Measurements from ENCODE around the gene ANKRD1.

ANKRD1 gene
- total RNA-seq = 0 reads per million in 3 donors

DNA sequence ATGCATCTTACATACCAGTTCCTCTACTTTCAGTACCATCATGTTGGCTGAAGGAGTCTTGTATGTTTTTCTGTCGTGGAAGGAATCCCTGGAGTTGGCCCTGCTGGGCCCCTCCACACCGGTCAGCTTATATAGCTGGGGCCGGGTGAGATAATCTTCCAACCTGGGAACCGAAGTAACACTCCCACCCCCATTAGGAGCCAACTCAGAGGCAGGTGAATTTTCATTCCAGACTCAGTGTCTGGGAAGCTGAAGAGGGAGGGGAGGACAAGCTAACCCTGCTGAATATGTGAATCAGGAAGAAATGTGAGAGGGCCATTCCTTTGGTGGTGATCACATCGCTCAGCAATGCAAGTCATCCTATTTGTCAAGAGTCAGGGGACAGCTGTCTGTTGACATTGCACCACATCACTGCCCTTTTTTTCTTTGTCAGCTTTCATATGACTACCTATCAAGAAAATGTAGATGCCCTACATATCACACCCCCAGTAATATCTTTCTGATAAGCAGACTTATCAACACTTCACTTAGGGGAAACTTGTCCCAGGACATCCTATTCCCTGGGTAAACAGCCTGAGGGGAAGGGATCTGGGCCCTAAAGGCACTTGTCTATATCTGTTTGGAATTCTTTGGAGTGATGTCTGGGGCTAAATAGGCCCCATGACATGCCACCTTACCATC lies at the start of gene ANKRD1:
TSS of gene ANKRD1 (minus strand) at position 102 of the 681 bp plus-strand sequence. CDS start at position 42, 60 bp downstream.
- no peak for DNase-seq

DNA sequence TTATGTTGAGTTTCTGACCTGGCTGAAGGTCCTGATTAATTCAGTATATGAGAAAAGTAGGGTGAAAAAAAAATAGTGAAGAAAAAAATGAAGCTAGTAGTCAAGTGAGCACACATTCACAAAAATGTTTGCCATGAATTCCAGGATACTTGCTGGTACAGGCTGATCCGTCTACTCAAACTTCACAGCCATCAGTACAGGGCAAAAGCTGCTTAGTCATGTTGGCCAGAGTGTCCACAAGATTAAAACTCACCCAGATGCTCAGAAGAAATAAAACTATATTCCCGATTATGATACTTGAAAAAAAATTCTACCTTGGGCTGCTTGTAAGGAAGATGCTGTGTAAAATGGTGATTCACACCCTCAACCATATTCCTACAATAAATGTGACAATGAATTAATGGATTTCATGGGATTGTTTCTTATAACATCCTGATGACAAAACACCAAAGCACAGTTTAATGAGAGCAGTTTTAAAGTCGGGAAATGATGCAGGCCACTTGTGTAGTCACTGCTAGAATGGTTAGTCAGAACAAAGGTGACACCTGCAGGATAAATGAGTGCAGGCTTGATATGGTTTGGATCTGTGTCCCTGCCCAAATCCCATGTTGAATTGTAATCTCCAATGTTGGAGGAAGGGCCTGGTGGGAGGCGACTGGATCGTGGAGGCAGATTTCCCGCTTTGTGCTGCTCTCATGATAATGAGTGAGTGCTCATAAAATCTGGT lies 49.2 kb upstream of the ANKRD1 start:
- Histone ChIP-seq H3K36me3 (ENCODE audit: control insufficient read depth, insufficient read depth, low read length) (no peaks in the 10 kb centered on the region), H3K9me3 (ENCODE audit: control insufficient read depth, low read length) (no peaks in the 10 kb centered on the region), H3K4me3 (ENCODE audit: insufficient read depth, low read depth, low read length, poor library complexity, severe bottlenecking) (no peak overlapping the region), H3K27me3 (replicated peaks; ENCODE audit: control insufficient read depth, insufficient read depth, low read length, poor library complexity, severe bottlenecking) (no peaks in the 10 kb centered on the region), H3K27ac (ENCODE audit: insufficient read depth, low read length, poor library complexity, severe bottlenecking) (no peak overlapping the region), H3K4me1 (ENCODE audit: control insufficient read depth, insufficient read depth, low read length, poor library complexity, severe bottlenecking) (no peaks in the 10 kb centered on the region)
- DNase-seq = no peak

More for the DNA sequence above, at the start of gene ANKRD1:
- no peaks in the 10 kb centered on the region for H3K27me3 ChIP-seq (replicated peaks; ENCODE audit: control insufficient read depth, insufficient read depth, low read length, poor library complexity, severe bottlenecking)
- H3K9me3 ChIP-seq (ENCODE audit: control insufficient read depth, low read length) = no peaks in the 10 kb centered on the region
- H3K4me1 ChIP-seq (ENCODE audit: control insufficient read depth, insufficient read depth, low read length, poor library complexity, severe bottlenecking) = no peaks in the 10 kb centered on the region
- H3K4me3 ChIP-seq (ENCODE audit: insufficient read depth, low read depth, low read length, poor library complexity, severe bottlenecking) = no peak within 1 kb of the TSS
- no peaks in the 10 kb centered on the region for H3K36me3 ChIP-seq (ENCODE audit: control insufficient read depth, insufficient read depth, low read length)
- no peak within 1 kb of the TSS for H3K27ac ChIP-seq (ENCODE audit: insufficient read depth, low read length, poor library complexity, severe bottlenecking)

DNA sequence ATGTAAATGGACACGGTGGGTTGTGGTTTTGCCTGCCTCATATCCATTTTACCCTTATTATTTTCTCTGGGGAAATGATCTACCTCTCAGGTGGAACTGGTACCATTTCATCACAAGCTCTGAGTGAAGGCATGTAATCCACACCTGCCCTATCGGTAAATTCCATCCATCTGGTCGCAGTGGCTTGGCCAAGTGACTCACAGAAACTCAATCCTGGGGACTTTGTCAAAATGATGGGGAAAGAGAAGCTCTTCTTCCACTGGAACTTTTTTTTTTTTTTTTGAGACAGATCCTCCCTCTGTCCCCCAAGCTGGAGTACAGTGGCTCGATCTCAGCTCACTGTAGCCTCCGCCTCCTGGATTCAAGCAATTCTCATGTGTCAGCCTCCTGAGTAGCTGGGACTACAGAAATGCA lies 48.2 kb upstream of the ANKRD1 start:
- DNase-seq = no peak
- no peaks in the 10 kb centered on the region for H3K36me3 ChIP-seq (ENCODE audit: control insufficient read depth, insufficient read depth, low read length)
- no peaks in the 10 kb centered on the region for H3K4me1 ChIP-seq (ENCODE audit: control insufficient read depth, insufficient read depth, low read length, poor library complexity, severe bottlenecking)
- no peaks in the 10 kb centered on the region for H3K27me3 ChIP-seq (replicated peaks; ENCODE audit: control insufficient read depth, insufficient read depth, low read length, poor library complexity, severe bottlenecking)
- H3K9me3 ChIP-seq (ENCODE audit: control insufficient read depth, low read length) = no peaks in the 10 kb centered on the region
- no peak overlapping the region for H3K4me3 ChIP-seq (ENCODE audit: insufficient read depth, low read depth, low read length, poor library complexity, severe bottlenecking)
- H3K27ac ChIP-seq (ENCODE audit: insufficient read depth, low read length, poor library complexity, severe bottlenecking) = no peak overlapping the region

DNA sequence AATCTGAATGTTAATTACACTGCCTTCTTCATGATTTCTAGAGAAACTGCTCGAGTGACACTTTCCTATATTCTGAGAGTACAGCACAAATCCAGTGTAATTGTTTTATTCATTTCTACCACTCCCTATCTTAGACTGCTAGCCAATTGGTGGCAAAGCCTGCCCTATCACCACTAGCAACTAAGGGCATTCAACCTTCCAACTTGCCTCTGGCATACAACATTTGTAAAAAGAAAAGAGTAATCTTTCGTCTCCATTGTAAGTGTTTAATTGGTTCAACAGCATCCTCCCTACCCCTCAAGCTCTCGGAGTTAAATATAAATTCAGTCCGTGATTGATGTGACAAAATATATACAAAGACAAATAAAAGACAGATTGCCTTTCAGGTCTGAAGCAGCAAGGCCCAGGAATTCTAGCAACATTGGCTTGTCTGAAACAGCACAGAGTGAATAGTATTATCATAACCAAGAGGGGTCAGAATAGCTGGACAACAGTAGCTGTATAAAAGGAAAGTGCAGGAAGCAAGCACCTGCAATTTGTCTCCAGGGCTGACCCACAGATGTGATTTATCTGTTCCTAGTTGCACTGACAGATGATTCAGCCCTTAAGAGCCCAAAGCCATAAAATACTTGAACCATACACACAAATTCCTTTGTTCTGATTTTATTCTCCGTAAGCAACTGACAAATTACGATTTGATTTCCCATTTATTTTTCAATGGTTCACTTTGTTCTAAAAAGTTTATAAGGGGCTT lies 47.6 kb upstream of the ANKRD1 start:
- Histone ChIP-seq H3K4me3 (ENCODE audit: insufficient read depth, low read depth, low read length, poor library complexity, severe bottlenecking) (no peak overlapping the region), H3K36me3 (ENCODE audit: control insufficient read depth, insufficient read depth, low read length) (no peaks in the 10 kb centered on the region), H3K4me1 (ENCODE audit: control insufficient read depth, insufficient read depth, low read length, poor library complexity, severe bottlenecking) (no peaks in the 10 kb centered on the region), H3K9me3 (ENCODE audit: control insufficient read depth, low read length) (no peaks in the 10 kb centered on the region), H3K27me3 (replicated peaks; ENCODE audit: control insufficient read depth, insufficient read depth, low read length, poor library complexity, severe bottlenecking) (no peaks in the 10 kb centered on the region), H3K27ac (ENCODE audit: insufficient read depth, low read length, poor library complexity, severe bottlenecking) (no peak overlapping the region)
- no peak for DNase-seq

DNA sequence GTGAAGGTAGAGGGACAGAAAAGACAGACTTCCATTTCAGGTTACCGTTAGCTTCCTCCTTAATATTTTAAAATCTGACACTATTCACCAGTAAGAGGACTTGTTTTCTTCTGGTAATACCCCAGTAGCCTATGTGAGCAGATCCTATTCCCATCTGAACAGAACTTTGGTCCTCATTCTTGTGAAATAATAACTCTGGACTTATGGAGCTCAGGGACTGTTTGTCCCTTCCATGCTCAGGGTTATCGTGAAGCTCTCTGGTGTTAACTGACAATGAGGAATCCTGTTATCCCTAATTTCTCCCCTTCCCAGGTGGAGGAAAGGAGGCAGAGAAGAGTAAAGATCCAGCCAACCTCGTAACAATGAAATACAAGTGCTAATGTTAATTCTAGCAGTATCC lies 47.0 kb upstream of the ANKRD1 start:
- no peaks in the 10 kb centered on the region for H3K36me3 ChIP-seq (ENCODE audit: control insufficient read depth, insufficient read depth, low read length)
- DNase-seq = no peak
- H3K4me1 ChIP-seq (ENCODE audit: control insufficient read depth, insufficient read depth, low read length, poor library complexity, severe bottlenecking) = no peaks in the 10 kb centered on the region
- H3K27ac ChIP-seq (ENCODE audit: insufficient read depth, low read length, poor library complexity, severe bottlenecking) = no peak overlapping the region
- no peaks in the 10 kb centered on the region for H3K27me3 ChIP-seq (replicated peaks; ENCODE audit: control insufficient read depth, insufficient read depth, low read length, poor library complexity, severe bottlenecking)
- no peaks in the 10 kb centered on the region for H3K9me3 ChIP-seq (ENCODE audit: control insufficient read depth, low read length)
- H3K4me3 ChIP-seq (ENCODE audit: insufficient read depth, low read depth, low read length, poor library complexity, severe bottlenecking) = no peak overlapping the region

DNA sequence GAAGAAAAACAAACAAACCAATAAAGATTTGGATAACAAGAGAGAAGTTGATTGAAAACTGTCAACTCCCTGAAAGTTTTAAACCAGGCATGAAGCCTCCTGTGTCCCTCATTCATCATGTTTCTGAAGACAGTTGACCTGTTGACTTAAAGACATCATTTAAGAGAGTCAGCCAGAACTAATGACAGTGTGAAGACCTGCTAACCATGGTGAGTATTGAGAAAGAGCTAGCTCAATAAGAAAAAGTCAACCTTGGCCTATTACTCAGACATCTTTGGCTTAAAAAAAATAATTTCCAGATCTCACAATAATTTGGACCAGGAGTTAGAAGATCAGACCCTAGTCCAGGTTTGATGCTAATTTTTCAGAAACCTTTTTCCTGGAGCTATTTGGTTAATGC lies 45.3 kb upstream of the ANKRD1 start:
- Histone ChIP-seq H3K4me3 (ENCODE audit: insufficient read depth, low read depth, low read length, poor library complexity, severe bottlenecking) (no peak overlapping the region), H3K27ac (ENCODE audit: insufficient read depth, low read length, poor library complexity, severe bottlenecking) (no peak overlapping the region), H3K27me3 (replicated peaks; ENCODE audit: control insufficient read depth, insufficient read depth, low read length, poor library complexity, severe bottlenecking) (no peaks in the 10 kb centered on the region), H3K4me1 (ENCODE audit: control insufficient read depth, insufficient read depth, low read length, poor library complexity, severe bottlenecking) (no peaks in the 10 kb centered on the region), H3K9me3 (ENCODE audit: control insufficient read depth, low read length) (no peaks in the 10 kb centered on the region), H3K36me3 (ENCODE audit: control insufficient read depth, insufficient read depth, low read length) (no peaks in the 10 kb centered on the region)
- DNase-seq = no peak

DNA sequence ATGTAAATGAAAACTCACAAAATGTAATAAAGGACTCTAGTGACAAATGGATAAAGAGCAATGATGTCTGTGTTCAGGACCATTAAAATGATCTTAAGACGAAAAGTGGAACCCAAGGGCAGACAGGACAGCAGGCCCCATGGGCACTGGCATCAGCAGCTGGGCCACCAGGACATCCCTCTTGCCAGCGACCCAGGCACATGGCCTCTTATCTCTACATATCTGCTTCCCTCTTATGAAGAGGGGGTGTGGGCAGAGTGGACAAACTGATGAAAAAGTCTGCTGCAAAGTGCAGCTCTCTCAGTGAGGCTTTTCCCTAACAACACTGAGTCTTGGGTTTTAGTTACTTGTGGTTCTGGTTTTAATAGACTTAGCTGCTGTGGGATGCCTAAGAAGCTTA lies 44.8 kb upstream of the ANKRD1 start:
- no peak overlapping the region for H3K27ac ChIP-seq (ENCODE audit: insufficient read depth, low read length, poor library complexity, severe bottlenecking)
- H3K36me3 ChIP-seq (ENCODE audit: control insufficient read depth, insufficient read depth, low read length) = no peaks in the 10 kb centered on the region
- no peaks in the 10 kb centered on the region for H3K27me3 ChIP-seq (replicated peaks; ENCODE audit: control insufficient read depth, insufficient read depth, low read length, poor library complexity, severe bottlenecking)
- no peak overlapping the region for H3K4me3 ChIP-seq (ENCODE audit: insufficient read depth, low read depth, low read length, poor library complexity, severe bottlenecking)
- H3K9me3 ChIP-seq (ENCODE audit: control insufficient read depth, low read length) = no peaks in the 10 kb centered on the region
- no peak for DNase-seq
- H3K4me1 ChIP-seq (ENCODE audit: control insufficient read depth, insufficient read depth, low read length, poor library complexity, severe bottlenecking) = no peaks in the 10 kb centered on the region

DNA sequence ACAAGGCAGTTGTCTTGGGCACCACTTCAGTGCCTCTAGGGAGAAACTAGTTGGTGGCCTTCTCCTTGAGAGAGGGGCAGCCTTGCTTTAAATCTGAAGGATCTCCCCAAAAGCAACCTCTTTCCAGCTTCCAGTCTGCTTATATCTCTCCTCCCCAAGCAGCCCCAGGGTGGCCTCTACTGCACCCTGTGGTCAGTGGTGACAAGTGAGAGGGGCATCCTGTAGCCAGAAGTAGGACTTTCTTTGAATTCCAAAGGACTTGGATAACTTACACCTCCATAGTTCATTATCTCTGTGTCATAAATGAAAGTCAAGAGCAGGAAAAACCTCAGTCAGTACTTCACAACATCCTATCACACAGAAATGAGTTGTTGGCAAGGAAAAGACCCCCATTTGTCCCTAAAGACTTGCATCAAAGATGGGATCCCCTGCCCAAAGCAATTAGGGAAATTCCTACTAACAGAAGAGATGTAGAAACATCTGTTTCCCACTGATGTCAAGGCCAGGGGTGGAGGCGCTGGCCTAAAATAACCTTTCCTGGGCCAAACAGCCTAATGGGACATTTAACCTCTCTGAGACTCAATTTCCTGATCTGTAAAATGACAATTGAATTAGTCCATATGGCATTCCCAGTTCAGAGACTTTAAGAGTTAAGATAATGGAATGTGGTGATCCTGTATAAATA lies 44.0 kb upstream of the ANKRD1 start:
- DNase-seq = no peak
- no peak overlapping the region for H3K4me3 ChIP-seq (ENCODE audit: insufficient read depth, low read depth, low read length, poor library complexity, severe bottlenecking)
- H3K4me1 ChIP-seq (ENCODE audit: control insufficient read depth, insufficient read depth, low read length, poor library complexity, severe bottlenecking) = no peaks in the 10 kb centered on the region
- H3K36me3 ChIP-seq (ENCODE audit: control insufficient read depth, insufficient read depth, low read length) = no peaks in the 10 kb centered on the region
- H3K9me3 ChIP-seq (ENCODE audit: control insufficient read depth, low read length) = no peaks in the 10 kb centered on the region
- no peak overlapping the region for H3K27ac ChIP-seq (ENCODE audit: insufficient read depth, low read length, poor library complexity, severe bottlenecking)
- no peaks in the 10 kb centered on the region for H3K27me3 ChIP-seq (replicated peaks; ENCODE audit: control insufficient read depth, insufficient read depth, low read length, poor library complexity, severe bottlenecking)

DNA sequence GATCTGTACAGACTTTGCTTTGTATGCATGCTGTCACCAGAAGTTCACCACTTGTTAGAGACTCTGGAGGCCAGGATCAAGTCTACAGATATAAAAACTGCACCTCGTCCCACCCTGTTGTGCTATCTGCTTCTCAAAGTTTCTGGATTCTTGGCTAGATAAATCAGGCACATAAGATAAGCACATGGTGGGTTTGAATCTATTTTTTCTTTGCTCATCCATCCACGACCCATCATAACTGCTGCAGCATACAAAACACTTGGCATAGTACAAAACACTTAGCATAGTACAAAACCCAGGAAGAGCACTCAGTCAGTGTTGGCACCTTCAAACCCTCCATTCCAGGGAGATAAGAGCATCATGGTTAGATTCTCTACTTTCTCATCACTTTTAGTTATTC lies 42.4 kb upstream of the ANKRD1 start:
- Histone ChIP-seq H3K36me3 (ENCODE audit: control insufficient read depth, insufficient read depth, low read length) (no peaks in the 10 kb centered on the region), H3K27ac (ENCODE audit: insufficient read depth, low read length, poor library complexity, severe bottlenecking) (no peak overlapping the region), H3K4me3 (ENCODE audit: insufficient read depth, low read depth, low read length, poor library complexity, severe bottlenecking) (no peak overlapping the region), H3K9me3 (ENCODE audit: control insufficient read depth, low read length) (no peaks in the 10 kb centered on the region), H3K4me1 (ENCODE audit: control insufficient read depth, insufficient read depth, low read length, poor library complexity, severe bottlenecking) (no peaks in the 10 kb centered on the region), H3K27me3 (replicated peaks; ENCODE audit: control insufficient read depth, insufficient read depth, low read length, poor library complexity, severe bottlenecking) (no peaks in the 10 kb centered on the region)
- DNase-seq = no peak

Data from effector memory CD4-positive, alpha-beta T cell (primary cell).